Subcutaneous abdominal adipose tissue (tissue), 5 donors: Measurements from ENCODE around the gene AVPR2.
A peak's percentile ranks its signal among the peaks of the same experiment; 100 is the strongest.

Experiments used
- H3K27ac ChIP-seq: one replicate; pipeline ENCODE4 v1.7.0; 2013; ENCODE audit warnings: low read depth, mild to moderate bottlenecking, inconsistent platforms, low read length, moderate library complexity
- H3K27me3 ChIP-seq, 5 donors: one replicate each; pipeline ENCODE4 v1.7.0; 2013; ENCODE audit warnings: low read length in 5 of 5, inconsistent platforms in 1 of 5; ENCODE audit not compliant: control insufficient read depth in 5 of 5, insufficient read depth in 4 of 5
- H3K36me3 ChIP-seq, 5 donors: one replicate each; pipeline ENCODE4 v1.7.0; 2013; ENCODE audit warnings: low read length in 5 of 5; ENCODE audit not compliant: control insufficient read depth in 5 of 5, insufficient read depth in 5 of 5
- H3K4me1 ChIP-seq, 5 donors: one replicate each; pipeline ENCODE4 v1.7.0; 2013; ENCODE audit warnings: low read length in 5 of 5, mild to moderate bottlenecking in 3 of 5, moderate library complexity in 1 of 5; ENCODE audit not compliant: control insufficient read depth in 5 of 5, insufficient read depth in 5 of 5
- H3K4me3 ChIP-seq, 5 donors: one replicate each; pipeline ENCODE4 v1.7.0; 2013; ENCODE audit warnings: low read length in 5 of 5, low read depth in 1 of 5
- H3K9ac ChIP-seq, 5 donors: one replicate each; pipeline ENCODE4 v1.7.0; 2013; ENCODE audit warnings: low read length in 5 of 5, mild to moderate bottlenecking in 4 of 5, moderate library complexity in 3 of 5
- H3K9me3 ChIP-seq, 5 donors: one replicate each; pipeline ENCODE4 v1.7.0; 2013; ENCODE audit warnings: low read length in 5 of 5; ENCODE audit not compliant: control insufficient read depth in 5 of 5
- donor health status: healthy.
- donor health status: healthy.
- donor health status: healthy.
- donor health status: healthy.
- donor health status: healthy.

The AVPR2 gene

DNA sequence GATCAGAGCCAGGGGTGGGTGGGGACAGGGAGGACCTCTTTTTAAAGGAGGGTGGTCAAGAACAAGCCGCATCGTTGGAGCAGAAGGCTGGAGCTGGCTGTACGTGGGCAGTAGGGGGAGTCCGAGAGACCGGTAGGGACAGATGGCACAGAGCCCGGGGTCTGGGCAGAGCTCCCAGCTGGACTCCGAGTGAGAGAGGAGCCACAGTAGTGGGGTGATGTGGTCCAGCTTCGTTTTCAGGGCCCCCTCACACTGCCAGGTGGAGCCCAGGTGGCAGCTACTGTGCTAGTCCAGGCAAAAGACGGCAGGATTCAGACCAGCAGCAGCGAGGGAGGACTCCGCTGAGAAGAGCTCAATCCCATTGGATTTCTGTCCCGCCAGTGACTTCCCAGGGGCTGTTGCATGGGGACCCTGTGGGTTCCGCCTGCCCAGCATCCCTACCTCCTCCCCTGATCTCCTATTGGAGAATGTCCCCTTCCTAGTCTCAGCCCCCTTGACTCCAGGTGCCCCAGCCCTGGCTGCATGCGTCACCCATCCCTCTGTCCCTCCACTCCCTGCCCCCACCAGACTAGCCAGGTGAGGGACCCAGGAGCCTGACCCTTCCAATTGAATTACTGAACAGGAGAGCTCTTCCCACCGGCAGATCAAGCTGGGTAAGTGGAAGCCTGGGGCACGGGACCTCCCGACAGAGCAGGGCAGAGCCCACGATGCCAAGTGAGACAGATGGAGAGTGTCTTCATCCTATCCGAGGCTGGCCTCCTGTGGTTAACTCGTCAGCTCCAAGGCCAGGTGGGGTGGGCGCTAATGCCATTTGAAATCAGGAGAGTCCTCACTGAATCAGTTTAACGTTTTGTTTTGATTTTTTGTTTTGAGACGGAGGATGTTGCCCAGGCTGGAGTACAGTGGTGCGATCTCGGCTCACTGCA lies 18.7 kb downstream of the AVPR2 start:
- Histone ChIP-seq H3K27me3 (peaks cover 29 to 41% (median 32%) of the 10 kb centered on the region in 5 donors), H3K36me3 (peaks cover 0 to 8% (median 0%) of the 10 kb centered on the region in 5 donors), H3K4me1 (peaks cover 2 to 69% (median 55%) of the 10 kb centered on the region in 5 donors), H3K9ac (no peak overlapping the region), H3K4me3 (no peak overlapping the region), H3K27ac (no peak overlapping the region), H3K9me3 (no peaks in the 10 kb centered on the region)

DNA sequence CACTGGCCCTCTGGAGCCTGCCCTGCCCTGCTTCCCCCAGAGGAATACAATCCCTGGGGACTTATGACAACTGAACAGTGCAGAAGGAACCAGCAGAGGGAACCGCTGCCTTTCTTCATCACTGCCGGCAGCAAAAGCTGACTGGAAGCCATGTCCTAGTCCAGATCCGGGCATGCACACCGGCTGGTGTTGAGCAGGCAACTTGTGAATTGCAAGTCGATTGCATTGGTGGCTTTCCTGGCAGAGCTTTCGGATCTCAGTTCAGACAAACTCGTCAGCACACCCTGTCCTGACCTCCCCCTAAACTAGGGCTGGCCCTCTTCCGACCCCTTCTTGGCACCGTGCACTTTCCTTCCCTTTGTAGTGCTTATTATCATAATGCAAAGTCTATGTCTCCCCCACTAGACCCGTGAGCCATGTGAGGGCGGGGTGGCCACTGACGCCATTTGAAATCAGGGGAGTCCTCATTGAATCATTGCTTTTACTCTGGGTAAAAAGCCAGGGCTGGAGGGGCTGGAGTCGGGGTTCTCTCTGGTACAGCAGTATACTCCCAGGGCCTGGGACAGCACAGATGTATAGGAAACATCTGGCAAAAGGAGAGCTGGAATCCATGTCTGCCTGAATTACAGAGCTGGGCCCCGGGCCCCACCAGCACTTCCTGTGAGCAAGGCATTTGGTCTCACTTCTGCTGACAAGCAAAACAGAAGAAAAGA lies 19.8 kb downstream of the AVPR2 start:
- Histone ChIP-seq H3K36me3 (peaks cover 0 to 4% (median 0%) of the 10 kb centered on the region in 5 donors), H3K4me3 (peak overlapping the region in 4 of 5 donors; percentile 7 to 47 (median 22)), H3K9me3 (no peaks in the 10 kb centered on the region), H3K9ac (no peak overlapping the region), H3K4me1 (peaks cover 4 to 78% (median 64%) of the 10 kb centered on the region in 5 donors), H3K27me3 (peaks cover 22 to 38% (median 29%) of the 10 kb centered on the region in 5 donors), H3K27ac (peak overlapping the region; percentile 23)

DNA sequence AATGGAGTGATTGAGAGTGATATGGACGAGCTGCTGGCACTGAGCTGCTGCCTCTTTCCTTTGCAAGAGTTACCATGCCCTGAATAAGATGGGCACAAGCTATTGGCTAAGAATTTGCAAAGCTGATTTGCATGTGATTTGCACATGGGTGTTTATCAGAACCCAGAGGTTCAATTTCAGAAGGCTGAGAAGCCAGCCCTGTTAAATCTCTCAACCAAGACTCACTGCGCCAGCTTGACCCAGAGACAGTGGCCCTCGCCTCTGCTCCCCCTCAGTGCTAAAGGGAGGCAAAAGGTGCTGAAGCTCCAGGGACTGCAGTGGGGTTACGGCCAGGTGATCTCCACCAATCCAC lies 20.9 kb downstream of the AVPR2 start:
- H3K9ac ChIP-seq, result no peak overlapping the region
- H3K36me3 ChIP-seq, result peaks cover 0 to 11% (median 6%) of the 10 kb centered on the region in 5 donors
- no peaks in the 10 kb centered on the region for H3K9me3 ChIP-seq
- H3K27ac ChIP-seq, result no peak overlapping the region
- H3K4me1 ChIP-seq, result peaks cover 4 to 84% (median 65%) of the 10 kb centered on the region in 5 donors
- H3K4me3 ChIP-seq, result peak overlapping the region; percentile 23 to 58 (median 44)
- peaks cover 16 to 33% (median 23%) of the 10 kb centered on the region in 5 donors for H3K27me3 ChIP-seq

DNA sequence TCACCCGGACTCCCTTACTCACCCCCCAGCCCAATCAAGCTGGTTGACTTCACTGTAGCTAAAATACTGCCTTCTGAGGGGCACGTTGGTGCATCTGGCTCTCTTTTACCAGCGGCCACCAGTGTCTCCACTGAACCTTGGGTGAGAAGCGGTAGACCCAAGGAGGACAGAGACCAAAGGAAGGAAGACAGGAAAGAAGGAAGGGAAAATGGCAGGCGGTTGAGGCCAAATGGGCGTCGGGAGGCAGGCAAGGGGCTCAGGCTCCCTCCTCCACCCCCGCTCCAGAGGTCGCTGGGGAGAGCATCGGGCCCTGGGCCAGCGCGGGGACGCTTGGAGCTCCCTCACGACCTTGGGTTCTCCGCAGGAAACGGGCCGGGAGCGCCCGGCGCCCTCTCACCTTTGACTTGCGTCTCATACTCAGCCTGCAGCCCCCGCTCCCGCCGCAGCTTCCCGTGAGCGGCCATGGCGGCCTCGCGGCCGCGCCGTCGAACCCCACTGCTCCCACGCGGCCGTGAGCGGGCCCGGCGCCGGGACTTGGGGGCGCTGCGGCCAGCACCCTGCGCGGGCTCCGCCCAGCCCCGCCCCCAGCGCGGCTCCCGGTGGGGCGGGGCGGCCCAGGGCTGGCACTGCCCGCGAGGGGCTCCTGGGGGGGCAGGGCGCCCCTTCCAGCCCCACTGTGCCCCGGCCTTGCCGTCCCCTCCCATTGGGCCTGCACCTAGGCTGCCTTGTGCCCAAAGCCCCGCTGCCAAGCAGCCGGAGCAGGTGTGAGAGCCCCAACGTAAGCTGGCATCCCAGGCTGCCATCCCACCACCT lies 21.5 kb downstream of the AVPR2 start, which contains the start of gene ARHGAP4:
TSS of gene ARHGAP4 (minus strand) at position 526 of the 813 bp plus-strand sequence. CDS start at position 464, 62 bp downstream.
- Histone ChIP-seq H3K36me3 (peaks cover 0 to 17% (median 8%) of the 10 kb centered on the region in 5 donors), H3K4me3 (peak within 1 kb of the TSS; percentile 36 to 75 (median 61)), H3K27ac (peak within 1 kb of the TSS; percentile 69), H3K27me3 (peaks cover 10 to 27% (median 18%) of the 10 kb centered on the region in 5 donors), H3K9ac (peak within 1 kb of the TSS in 3 of 5 donors; percentile 41 to 74 (median 63)), H3K9me3 (no peaks in the 10 kb centered on the region), H3K4me1 (peaks cover 4 to 83% (median 65%) of the 10 kb centered on the region in 5 donors)

DNA sequence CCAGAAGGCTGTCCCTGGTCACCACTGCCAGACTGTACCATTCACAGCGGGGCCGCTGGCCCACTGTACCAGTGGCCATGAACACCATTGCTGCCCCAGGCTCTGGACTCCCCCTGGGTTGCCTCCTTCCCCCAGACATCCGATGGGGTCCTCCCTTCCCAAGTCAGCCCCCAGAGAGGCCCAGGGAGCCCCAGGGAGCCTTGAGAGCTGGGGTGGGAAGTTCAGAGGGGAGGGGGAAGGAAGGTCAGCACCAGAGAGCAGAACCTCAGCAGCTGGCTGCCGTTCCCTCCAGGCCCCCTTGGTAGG lies 22.0 kb downstream of the AVPR2 start:
- peak overlapping the region in 3 of 5 donors; percentile 22 to 62 (median 61) for H3K4me3 ChIP-seq
- H3K4me1 ChIP-seq, result peaks cover 4 to 77% (median 64%) of the 10 kb centered on the region in 5 donors
- H3K9ac ChIP-seq, result peak overlapping the region in 2 of 5 donors; percentile 10 to 32

DNA sequence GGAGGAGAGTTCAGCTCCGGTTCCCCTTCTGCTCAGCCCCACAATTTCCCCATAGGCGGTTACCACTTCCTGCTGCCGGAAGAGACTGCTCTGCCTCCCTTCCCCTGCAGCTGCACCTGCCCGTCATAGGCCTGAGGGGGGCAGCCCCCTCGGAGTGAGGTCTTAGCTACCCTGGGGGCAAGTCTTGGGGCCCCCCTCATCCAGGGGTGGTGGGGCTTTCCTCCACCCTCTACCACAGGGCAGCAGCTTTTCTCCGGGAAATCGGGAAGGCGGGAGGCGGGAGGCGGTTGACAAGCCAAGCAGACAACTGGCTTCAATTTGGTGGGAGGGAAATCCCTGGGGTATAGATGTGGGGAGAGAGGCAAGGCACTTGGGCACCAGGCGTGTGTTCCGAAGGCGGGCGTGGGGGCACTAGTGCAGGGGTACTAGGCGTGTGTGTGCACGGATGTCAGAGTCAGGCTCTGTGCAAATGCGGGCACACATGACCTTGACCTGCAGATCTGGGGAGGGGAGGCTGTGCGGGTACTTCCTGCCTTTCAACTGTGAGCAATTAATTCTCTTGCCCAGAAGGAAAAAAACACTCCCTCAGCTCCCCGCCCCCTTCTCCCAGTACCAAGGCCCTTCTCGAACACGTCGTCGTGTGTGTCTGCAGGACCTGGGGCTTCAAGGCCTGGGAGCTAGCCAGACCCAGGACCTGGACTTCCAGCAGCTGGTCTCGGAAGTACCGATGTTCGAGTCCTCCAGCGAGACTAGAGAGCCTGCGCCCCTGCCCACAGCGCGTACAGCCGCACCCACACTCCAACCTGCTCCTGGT lies 22.6 kb downstream of the AVPR2 start:
- peak overlapping the region; percentile 69 for H3K27ac ChIP-seq
- H3K27me3 ChIP-seq, result peaks cover 7 to 19% (median 10%) of the 10 kb centered on the region in 5 donors
- peak overlapping the region; percentile 56 to 75 (median 62) for H3K4me3 ChIP-seq
- H3K9me3 ChIP-seq, result no peaks in the 10 kb centered on the region
- H3K9ac ChIP-seq, result peak overlapping the region; percentile 11 to 74 (median 63)
- H3K4me1 ChIP-seq, result peaks cover 4 to 71% (median 58%) of the 10 kb centered on the region in 5 donors
- H3K36me3 ChIP-seq, result peaks cover 0 to 28% (median 19%) of the 10 kb centered on the region in 5 donors

More for the DNA sequence above, 22.0 kb downstream of the AVPR2 start:
- H3K27me3 ChIP-seq, result peaks cover 7 to 22% (median 14%) of the 10 kb centered on the region in 5 donors
- H3K36me3 ChIP-seq, result peaks cover 0 to 22% (median 13%) of the 10 kb centered on the region in 5 donors
- peak overlapping the region; percentile 23 for H3K27ac ChIP-seq
- H3K9me3 ChIP-seq, result no peaks in the 10 kb centered on the region

DNA sequence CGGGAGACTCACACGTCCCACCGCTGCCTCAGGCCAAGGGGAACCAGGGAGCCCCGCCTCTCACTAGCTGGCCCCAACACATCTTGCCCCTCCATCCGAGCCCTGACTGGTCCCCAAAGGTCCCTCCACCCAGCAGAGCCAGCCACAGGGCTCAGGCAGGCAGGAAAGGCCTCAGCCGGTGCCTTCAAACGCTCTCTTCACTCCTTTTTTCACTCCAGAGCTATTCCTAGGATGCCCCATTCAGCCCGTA lies 23.1 kb downstream of the AVPR2 start:
- no peaks in the 10 kb centered on the region for H3K9me3 ChIP-seq
- peaks cover 0 to 32% (median 23%) of the 10 kb centered on the region in 5 donors for H3K36me3 ChIP-seq
- H3K4me3 ChIP-seq, result peak overlapping the region; percentile 61 to 76 (median 71)
- H3K27ac ChIP-seq, result peak overlapping the region; percentile 69
- peak overlapping the region; percentile 11 to 74 (median 63) for H3K9ac ChIP-seq
- peaks cover 7 to 19% (median 10%) of the 10 kb centered on the region in 5 donors for H3K27me3 ChIP-seq
- peaks cover 4 to 66% (median 56%) of the 10 kb centered on the region in 5 donors for H3K4me1 ChIP-seq

DNA sequence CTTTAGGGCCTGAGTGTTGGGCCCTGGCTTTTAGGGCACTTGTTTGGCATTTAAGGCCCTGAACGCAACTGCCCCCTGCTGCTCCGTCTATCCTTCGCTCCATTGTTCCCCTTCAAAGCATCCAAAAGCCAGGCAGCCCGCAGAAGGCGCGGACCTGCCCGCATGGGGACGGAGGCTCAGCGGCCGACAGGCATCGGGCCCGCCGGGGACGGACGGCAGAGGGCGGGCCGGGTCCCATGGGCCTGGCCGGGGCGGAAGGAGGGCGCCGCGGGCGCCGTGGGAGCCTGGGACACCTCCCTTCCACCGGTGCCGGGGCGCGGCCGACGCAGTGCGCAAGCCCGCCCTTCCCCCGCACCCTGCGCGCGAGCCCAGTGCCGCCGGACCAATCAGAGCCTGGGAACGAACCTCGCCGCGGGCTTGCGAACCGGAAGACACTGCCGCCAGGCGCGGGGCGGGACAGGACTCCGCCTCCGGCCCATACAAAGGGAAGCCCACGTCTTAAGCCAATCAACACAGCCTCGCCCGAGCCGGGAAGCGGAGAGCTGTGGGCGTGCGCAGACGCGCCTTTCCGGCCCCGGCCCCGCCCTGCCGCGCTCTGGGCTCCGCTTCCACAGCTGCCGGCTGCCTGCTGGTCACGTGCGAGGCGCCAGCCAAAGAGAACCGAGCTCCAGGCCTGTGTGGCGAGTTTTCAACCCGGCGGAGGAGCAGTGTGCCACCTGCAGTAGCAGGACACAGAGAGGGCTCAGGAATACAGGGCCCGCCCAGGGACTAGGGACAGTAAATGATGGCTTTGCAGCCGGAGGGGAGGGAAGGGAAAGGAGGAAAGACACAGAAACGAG lies 23.7 kb downstream of the AVPR2 start:
- H3K9ac ChIP-seq, result peak overlapping the region in 4 of 5 donors; percentile 59 to 74 (median 66)
- H3K4me3 ChIP-seq, result peak overlapping the region; percentile 61 to 76 (median 71)
- peak overlapping the region; percentile 69 for H3K27ac ChIP-seq
- peaks cover 0 to 32% (median 23%) of the 10 kb centered on the region in 5 donors for H3K36me3 ChIP-seq
- H3K27me3 ChIP-seq, result peaks cover 7 to 19% (median 10%) of the 10 kb centered on the region in 5 donors
- H3K4me1 ChIP-seq, result peaks cover 4 to 61% (median 53%) of the 10 kb centered on the region in 5 donors
- no peaks in the 10 kb centered on the region for H3K9me3 ChIP-seq
